ENCODE measurements around the gene MRTFA. TPM values are rescaled to one million over a fixed set of nuclear protein-coding genes. Genes with fewer than 3 reads are reported as not detected.
"Not testable (repeated sequence)": the region's sequence is repeated elsewhere in the genome, so short reads cannot be mapped to it uniquely, and the experiment has no call there.

Gene MRTFA
- total RNA-seq, 1 experiment from 2014 or later, result 28.0 TPM

GRCh38 chr22:40541300-40541699 lies 95.2 kb downstream of the MRTFA start (continued):
- TF ChIP-seq JUND (IDR thresholded peaks at IDR 0.05), result no peak
- TF ChIP-seq EGR1 (IDR thresholded peaks at IDR 0.05; ENCODE audit: low read depth), result no peak
- no peak for TF ChIP-seq ELF1 (IDR thresholded peaks at IDR 0.05; ENCODE audit: borderline replicate concordance, low read depth)
- no peak for TF ChIP-seq YY1 (IDR thresholded peaks at IDR 0.05; ENCODE audit: extremely low read depth, insufficient replicate concordance, low read depth, low read length)
- no peak for TF ChIP-seq POLR2A (IDR thresholded peaks at IDR 0.05; ENCODE audit: borderline replicate concordance, extremely low read depth, insufficient read depth, insufficient read length)
- no peak for TF ChIP-seq SIN3A (IDR thresholded peaks at IDR 0.05; ENCODE audit: low read depth)
- TF ChIP-seq, protein P1, sequence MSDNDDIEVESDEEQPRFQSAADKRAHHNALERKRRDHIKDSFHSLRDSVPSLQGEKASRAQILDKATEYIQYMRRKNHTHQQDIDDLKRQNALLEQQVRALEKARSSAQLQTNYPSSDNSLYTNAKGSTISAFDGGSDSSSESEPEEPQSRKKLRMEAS (IDR thresholded peaks at IDR 0.05), result no peak

DNA sequence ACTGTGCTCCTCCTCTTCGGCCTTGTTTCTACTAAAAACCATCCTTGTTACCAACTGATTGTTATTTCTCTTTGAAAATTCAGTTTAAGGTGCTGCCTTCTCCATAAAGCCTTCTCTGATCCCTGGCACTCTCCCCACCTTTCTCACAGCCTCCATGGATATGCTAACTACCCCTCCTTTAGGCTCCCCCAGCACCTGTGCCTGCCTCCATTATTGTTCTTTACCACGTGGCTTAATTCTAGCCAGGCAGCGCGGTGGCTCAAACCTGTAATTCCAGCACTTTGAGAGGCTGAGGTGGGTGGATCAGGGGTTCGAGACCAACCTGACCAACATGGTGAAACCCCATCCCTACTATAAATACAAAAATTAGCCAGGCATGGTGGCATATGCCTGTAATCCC lies 96.3 kb downstream of the MRTFA start:
- Histone ChIP-seq H3K4me2 (ENCODE audit: low read length) (no peak overlapping the region), H4K20me1 (ENCODE audit: insufficient read depth) (no peaks in the 10 kb centered on the region), H3K9me2 (ENCODE audit: insufficient read depth) (no peaks in the 10 kb centered on the region), H3K36me3 (ENCODE audit: control insufficient read depth in 1 of 2, insufficient read depth in 2 of 2, low read length in 2 of 2) (no peaks in the 10 kb centered on the region), H3K4me3 (replicated peaks in 1 of 2; ENCODE audit: low read depth in 1 of 2, low read length in 2 of 2) (no peak overlapping the region), H2AFZ (ENCODE audit: low read depth, low read length, poor library complexity, severe bottlenecking) (no peak overlapping the region), H3K4me1 (ENCODE audit: control insufficient read depth in 1 of 2, insufficient read depth in 2 of 2, low read length in 2 of 2) (peaks cover 4 to 10% of the 10 kb centered on the region in 2 experiments; a peak in 3 of 4 replicates), H3K79me2 (ENCODE audit: insufficient read depth, low read length) (0 out of 2 replicates have a peak, but pooled peaks cover 7% of the 10 kb centered on the region), H3K9me3 (ENCODE audit: control insufficient read depth in 1 of 2, insufficient read depth in 1 of 2, low read depth in 1 of 2, low read length in 2 of 2) (no peaks in the 10 kb centered on the region), H3K27ac (ENCODE audit: low read depth, low read length) (no peak overlapping the region), H3K27me3 (ENCODE audit: insufficient read depth, low read length) (no peaks in the 10 kb centered on the region), H3K9ac (ENCODE audit: low read length) (no peak overlapping the region)
- ChIA-PET CTCF (no interaction called here), POLR2A (no interaction called here), RAD21 (ENCODE audit: low non-redundant PET in 1 of 2, low total read pairs in 2 of 2, uncharacterized antibody in 2 of 2, unreplicated experiment in 2 of 2) (no interaction called here)
- DNase-seq (ENCODE audit: low read depth, low spot score) (no peak), ATAC-seq (no peak)
- intact Hi-C loops (cut with micrococcal nuclease), result no loop called here
- no TSS peak for BruUV-seq (replicated peaks)
- TF ChIP-seq POLR2AphosphoS5 (IDR thresholded peaks at IDR 0.05; ENCODE audit: low read depth, low read length) (no peak), ZBTB33 (IDR thresholded peaks at IDR 0.05; ENCODE audit: extremely low read depth, insufficient replicate concordance, low read length) (no peak), FOSL1 (IDR thresholded peaks at IDR 0.05; ENCODE audit: low read depth) (no peak), ELF1 (IDR thresholded peaks at IDR 0.05; ENCODE audit: borderline replicate concordance, low read depth) (no peak), EZH2phosphoT487 (IDR thresholded peaks at IDR 0.05; ENCODE audit: borderline replicate concordance) (no peak), SIN3A (IDR thresholded peaks at IDR 0.05; ENCODE audit: low read depth) (no peak)
- TF ChIP-seq, protein P2, sequence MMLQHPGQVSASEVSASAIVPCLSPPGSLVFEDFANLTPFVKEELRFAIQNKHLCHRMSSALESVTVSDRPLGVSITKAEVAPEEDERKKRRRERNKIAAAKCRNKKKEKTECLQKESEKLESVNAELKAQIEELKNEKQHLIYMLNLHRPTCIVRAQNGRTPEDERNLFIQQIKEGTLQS (IDR thresholded peaks at IDR 0.05), result no peak

DNA sequence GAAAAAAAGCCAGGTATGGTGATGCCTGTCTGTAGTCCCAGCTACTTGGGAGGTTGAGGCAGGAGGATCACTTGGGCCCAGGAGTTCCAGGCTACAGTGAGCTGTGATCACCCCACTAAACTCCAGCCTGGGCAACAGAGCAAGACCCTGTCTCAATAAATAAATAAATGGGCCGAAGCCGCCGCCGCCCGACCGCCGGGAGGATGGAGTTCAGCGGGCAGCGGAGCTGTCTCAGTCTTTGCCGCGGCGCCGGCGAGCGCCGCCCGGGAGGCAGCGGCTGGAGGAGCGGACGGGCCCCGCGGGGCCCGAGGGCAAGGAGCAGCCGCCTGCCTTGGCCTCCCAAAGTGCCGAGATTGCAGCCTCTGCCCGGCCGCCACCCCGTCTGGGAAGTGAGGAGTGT lies 100.4 kb downstream of the MRTFA start:
- H3K79me2 ChIP-seq (ENCODE audit: insufficient read depth, low read length); H3K36me3 ChIP-seq (ENCODE audit: control insufficient read depth in 1 of 2, insufficient read depth in 2 of 2, low read length in 2 of 2); DNase-seq (ENCODE audit: low read depth, low spot score); H3K27ac ChIP-seq (ENCODE audit: low read depth, low read length); H3K9ac ChIP-seq (ENCODE audit: low read length); H3K27me3 ChIP-seq (ENCODE audit: insufficient read depth, low read length); H3K4me2 ChIP-seq (ENCODE audit: low read length); H3K9me2 ChIP-seq (ENCODE audit: insufficient read depth); H2AFZ ChIP-seq (ENCODE audit: low read depth, low read length, poor library complexity, severe bottlenecking); H4K20me1 ChIP-seq (ENCODE audit: insufficient read depth); RAD21 ChIA-PET (ENCODE audit: low non-redundant PET in 1 of 2, low total read pairs in 2 of 2, uncharacterized antibody in 2 of 2, unreplicated experiment in 2 of 2); CTCF ChIA-PET; BruUV-seq (replicated peaks); POLR2A ChIA-PET; H3K9me3 ChIP-seq (ENCODE audit: control insufficient read depth in 1 of 2, insufficient read depth in 1 of 2, low read depth in 1 of 2, low read length in 2 of 2); H3K4me3 ChIP-seq (replicated peaks in 1 of 2; ENCODE audit: low read depth in 1 of 2, low read length in 2 of 2); ATAC-seq; intact Hi-C loops (cut with micrococcal nuclease): not testable (repeated sequence)
- peaks cover 12 to 22% of the 10 kb centered on the region in 2 experiments for H3K4me1 ChIP-seq (ENCODE audit: control insufficient read depth in 1 of 2, insufficient read depth in 2 of 2, low read length in 2 of 2)
